HepG2 (cell line): ENCODE results near the gene SMPD2. TPM values are rescaled to one million over a fixed set of nuclear protein-coding genes. Genes with fewer than 3 reads are reported as not detected.

Source experiments
- CAMTA2 ChIP-seq: sonication (generic); formaldehyde crosslinking; IDR thresholded peaks from 2 replicates; pipeline ENCODE4 v1.4.0; 2020; ENCODE audit warnings: mild to moderate bottlenecking, missing genetic modification reagents, borderline replicate concordance
- HES4 ChIP-seq: sonication (generic); formaldehyde crosslinking; IDR thresholded peaks from 2 replicates; pipeline ENCODE4 v1.9.0; 2021; ENCODE audit warnings: mild to moderate bottlenecking, missing genetic modification reagents, borderline replicate concordance
- MNT ChIP-seq: fragments of 450-650 bp; IDR thresholded peaks from 2 replicates; pipeline ENCODE4 v1.6.1; 2016
- NR0B2 ChIP-seq: sonication (generic); formaldehyde crosslinking; IDR thresholded peaks from 2 replicates; pipeline ENCODE4 v1.4.0; 2020; ENCODE audit warnings: mild to moderate bottlenecking, missing genetic modification reagents
- PATZ1 ChIP-seq: sonication (generic); formaldehyde crosslinking; IDR thresholded peaks from 2 replicates; pipeline ENCODE4 v1.4.0; 2020; ENCODE audit warnings: missing genetic modification reagents
- PCBP2 ChIP-seq: fragments of 200-400 bp; formaldehyde crosslinking; optimal IDR thresholded peaks from 2 replicates; pipeline ENCODE3; 2018; ENCODE audit warnings: low read length, low read depth; ENCODE audit not compliant: poor library complexity, severe bottlenecking
- POLR2G ChIP-seq: fragments of 200-400 bp; formaldehyde crosslinking; IDR thresholded peaks from 2 replicates; pipeline ENCODE4 v1.6.1; 2018; ENCODE audit warnings: mild to moderate bottlenecking, low read depth, low read length, moderate library complexity
- RBM22 ChIP-seq: fragments of 200-400 bp; formaldehyde crosslinking; optimal IDR thresholded peaks from 2 replicates; pipeline ENCODE3; 2017; ENCODE audit warnings: mild to moderate bottlenecking, low read length, moderate library complexity
- SYNCRIP ChIP-seq: fragments of 200-400 bp; formaldehyde crosslinking; IDR thresholded peaks from 2 replicates; pipeline ENCODE4 v1.6.1; 2018; ENCODE audit warnings: mild to moderate bottlenecking, low read depth, low read length; ENCODE audit not compliant: insufficient read depth
- ZBTB43 ChIP-seq: sonication (generic); formaldehyde crosslinking; conservative IDR thresholded peaks from 2 replicates; pipeline ENCODE4 v1.4.0; 2020; ENCODE audit warnings: missing genetic modification reagents
- ZFX ChIP-seq: sonication (generic); formaldehyde crosslinking; IDR thresholded peaks from 2 replicates; pipeline ENCODE4 v1.4.0; 2020; ENCODE audit warnings: mild to moderate bottlenecking, low read depth, missing genetic modification reagents, moderate library complexity
- ZNF430 ChIP-seq: sonication (generic); formaldehyde crosslinking; IDR thresholded peaks from 2 replicates; pipeline ENCODE4 v1.9.0; 2021; ENCODE audit warnings: mild to moderate bottlenecking, missing genetic modification reagents
- ZNF446 ChIP-seq: sonication (generic); formaldehyde crosslinking; IDR thresholded peaks from 2 replicates; pipeline ENCODE4 v1.5.0; 2020; ENCODE audit warnings: mild to moderate bottlenecking, missing genetic modification reagents
- ZNF770 ChIP-seq: sonication (generic); formaldehyde crosslinking; IDR thresholded peaks from 2 replicates; pipeline ENCODE4 v1.5.0; 2020; ENCODE audit warnings: mild to moderate bottlenecking, missing genetic modification reagents
- ZSCAN5A ChIP-seq: sonication (generic); formaldehyde crosslinking; IDR thresholded peaks from 2 replicates; pipeline ENCODE4 v1.8.0; 2022; ENCODE audit warnings: mild to moderate bottlenecking, missing genetic modification reagents, borderline replicate concordance
- polyA plus RNA-seq, 8 experiments: library from polyadenylated mRNA; depleted of rRNA in 3 of 8; stranded (reverse) in 7 of 8; unstranded in 1 of 8; fragments of >200 nt; fragmentation: Illumina TruSeq in 4 of 8; extraction: Trizol in 4 of 8; gene quantifications; 2 replicates each; pipeline versions ENCODE4 v1.2.1 to v1.2.3, GENCODE V29; 2011 to 2016; ENCODE audit warnings: low read depth in 4 of 8, missing spikeins in 1 of 8, mixed read lengths in 1 of 8; ENCODE audit not compliant: insufficient read depth in 1 of 8
- total RNA-seq, 5 experiments: library from RNA; depleted of rRNA; stranded (reverse); fragments of >200 nt; fragmentation: Illumina TruSeq; extraction: Trizol; gene quantifications; 2 replicates each; pipeline ENCODE4 v1.2.3, GENCODE V29; 2016; ENCODE audit warnings: low read depth in 1 of 5

Gene SMPD2
- total and polyA plus RNA-seq, 2 of the 13 experiments (the other 11 are each of a cell fraction or from before 2014, with no cell fraction given), result 5.9 to 10.6 TPM

- TF ChIP-seq PATZ1 (CRISPR knock-in tag) (peak; percentile 93), HES4 (CRISPR knock-in tag) (peak; percentile 77), ZSCAN5A (0 out of 2 replicates have a peak, but pooled peaks have one; percentile 27), ZBTB43 (0 out of 2 replicates have a peak, but pooled peaks have one; percentile 18), NR0B2 (CRISPR knock-in tag) (peak; percentile 67; the same call in 1 of the 2 replicates), POLR2G (peak; percentile 77), RBM22 (no peak), SYNCRIP (no peak), ZFX (CRISPR knock-in tag) (peak; percentile 80), ZNF430 (0 out of 2 replicates have a peak, but pooled peaks have one; percentile 43), MNT (0 out of 2 replicates have a peak, but pooled peaks have one; percentile 12), ZNF446 (peak; percentile 77; the same call in 1 of the 2 replicates), CAMTA2 (no peak), ZNF770 (CRISPR knock-in tag) (no peak), PCBP2 (no peak)
These were observed 42.6 kb downstream of the SMPD2 start, which contains the start of gene ZBTB24 (continued) for GRCh38 chr6:109482905-109483734.
